Measurements from ENCODE around the gene SARM1.
A peak's percentile ranks its signal among the peaks of the same experiment; 100 is the strongest.
"Not testable (repeated sequence)": the region's sequence is repeated elsewhere in the genome, so short reads cannot be mapped to it uniquely, and the experiment has no call there.

Gene SARM1

DNA sequence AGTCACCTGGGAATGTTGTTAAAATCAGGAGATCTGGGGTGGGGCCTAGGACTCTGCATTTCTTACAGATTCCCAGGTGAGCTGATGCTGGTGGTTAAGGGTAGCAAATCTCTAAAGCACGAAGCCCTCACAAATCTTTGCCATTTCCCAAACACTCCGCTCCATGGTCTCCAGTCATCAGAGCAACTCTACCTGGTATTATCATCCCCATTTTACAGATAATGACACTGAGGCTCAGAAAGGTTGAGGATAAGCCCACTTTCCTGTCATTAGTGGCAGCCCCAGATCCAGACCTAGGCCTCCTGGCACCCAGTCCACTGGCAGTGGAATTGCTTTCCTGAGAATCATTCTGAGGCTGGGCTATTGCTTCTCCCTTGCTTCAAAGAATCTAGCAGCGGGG, 25.8 kb downstream of the SARM1 start:
- DNase-seq, result no peak

DNA sequence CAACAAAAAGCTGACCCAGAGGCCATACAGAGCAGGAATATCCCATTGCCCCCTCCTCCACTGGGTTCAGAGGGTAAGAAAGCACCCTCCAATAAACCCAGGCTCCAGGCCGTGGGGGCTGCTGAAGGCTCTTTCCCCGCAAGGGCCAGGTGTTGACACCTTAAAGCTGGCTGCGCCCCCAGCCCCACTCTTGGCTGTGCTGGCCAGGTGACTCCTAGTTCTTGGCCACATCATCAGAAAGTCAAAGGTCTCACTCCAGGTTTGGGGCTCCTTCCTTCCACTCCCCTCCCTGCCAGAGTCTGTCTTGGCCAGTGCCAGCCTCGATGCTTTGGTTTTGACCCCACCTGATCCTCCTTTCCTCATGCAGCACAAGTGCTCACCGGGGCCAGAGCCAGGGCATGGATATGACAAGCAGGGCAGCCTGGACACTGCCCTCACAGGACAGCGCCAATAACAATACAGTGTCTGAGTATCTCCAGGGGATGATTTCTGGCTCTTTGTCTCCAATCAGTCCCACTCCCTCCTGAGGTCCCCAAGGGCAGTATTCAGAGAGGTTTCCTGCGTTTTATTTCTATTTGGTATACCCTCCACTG, 26.3 kb downstream of the SARM1 start:
- no peak for DNase-seq

DNA sequence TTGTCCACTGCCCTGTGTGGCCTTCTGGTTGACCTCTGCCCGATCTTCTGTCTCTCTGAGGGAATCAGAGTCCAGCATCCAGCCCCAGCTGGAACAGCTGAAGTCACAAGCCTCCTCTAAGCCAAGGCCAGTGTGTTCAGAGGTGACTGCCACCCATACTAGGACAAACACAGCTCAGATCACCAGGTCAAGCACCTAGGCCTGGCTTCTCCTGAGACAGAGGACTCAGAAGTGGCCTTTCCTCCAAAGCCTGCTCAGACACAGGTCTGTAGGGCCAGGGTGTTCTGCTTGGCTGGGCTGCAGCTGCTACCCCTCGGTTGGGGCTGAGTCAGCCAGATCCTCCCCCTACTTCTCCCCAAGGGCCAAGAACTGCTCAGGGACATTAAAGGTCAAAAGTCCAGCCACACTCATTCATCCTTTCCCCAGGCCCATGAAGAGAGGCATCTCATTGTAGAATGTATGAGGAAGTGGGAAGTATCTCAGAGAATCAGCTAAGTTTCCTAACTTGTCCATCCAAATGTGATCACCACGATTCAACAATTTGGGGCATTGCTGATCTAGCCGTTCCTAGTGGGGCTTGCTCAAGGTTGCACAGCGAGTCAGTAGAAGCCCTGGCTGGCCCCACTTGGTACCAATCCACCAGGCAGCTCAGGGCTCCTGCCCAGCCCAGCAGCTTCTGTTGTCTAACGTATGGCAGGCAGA, 26.9 kb downstream of the SARM1 start:
- DNase-seq, result peak in 1 of 2 experiments; percentile 49

DNA sequence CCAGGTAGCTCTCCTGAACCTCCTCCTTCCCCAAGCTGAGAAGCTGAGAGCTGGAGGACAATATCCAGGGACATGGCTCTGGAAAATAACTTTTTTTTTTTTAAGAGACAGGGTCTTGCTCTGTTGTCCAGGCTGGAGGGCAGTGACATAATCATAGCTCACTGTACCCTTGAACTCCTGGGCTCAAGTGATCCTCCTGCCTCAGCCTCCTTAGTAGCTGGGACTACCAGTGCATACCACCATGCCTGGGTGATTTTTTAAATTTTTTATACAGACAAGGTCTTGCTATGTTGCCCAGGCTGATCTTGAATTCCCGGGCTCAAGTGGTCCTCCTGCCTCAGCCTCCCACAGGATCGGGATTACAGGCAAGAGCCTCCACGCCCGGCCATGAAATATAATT, 28.3 kb downstream of the SARM1 start:
- no peak for DNase-seq

DNA sequence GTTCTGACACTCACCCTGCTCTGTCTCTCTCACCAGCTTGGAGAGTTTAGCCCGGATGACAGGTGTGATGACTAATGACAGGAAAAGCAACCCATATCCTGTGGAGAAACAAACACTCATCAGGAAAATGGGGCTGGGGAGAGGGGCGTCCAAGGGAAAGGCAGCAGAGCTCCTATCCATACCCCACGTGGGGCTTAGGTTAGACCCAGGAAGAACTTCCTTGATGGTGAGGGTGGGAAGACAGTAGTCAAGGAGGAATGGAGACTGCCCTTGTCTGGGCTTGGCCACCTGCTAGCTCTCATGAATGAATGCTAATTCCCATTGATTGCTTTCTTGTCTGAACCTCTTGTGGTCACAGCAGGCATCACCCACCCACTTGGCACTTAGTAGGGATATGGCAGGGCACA, 30.7 kb downstream of the SARM1 start:
- DNase-seq, result no peak

DNA sequence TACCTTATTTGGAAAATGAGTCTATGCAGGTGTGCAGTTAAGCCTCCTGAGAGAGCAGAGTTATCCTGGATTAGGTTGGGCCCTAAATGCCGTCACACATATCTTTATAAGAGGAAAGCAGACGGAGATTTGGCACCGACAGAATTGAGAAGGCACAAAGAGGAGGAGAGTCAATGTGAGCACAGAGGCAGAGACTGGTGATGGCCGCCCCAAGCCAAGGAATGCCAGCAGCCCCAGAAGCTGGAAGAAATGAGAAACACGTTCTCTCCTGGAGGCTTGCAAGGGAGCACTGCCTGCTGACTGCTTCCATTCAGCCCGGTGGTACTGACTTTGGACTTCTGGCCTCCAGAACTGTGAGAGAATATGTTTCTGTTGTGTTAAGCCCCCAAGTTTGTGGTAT, 31.4 kb downstream of the SARM1 start:
- no peak for DNase-seq

DNA sequence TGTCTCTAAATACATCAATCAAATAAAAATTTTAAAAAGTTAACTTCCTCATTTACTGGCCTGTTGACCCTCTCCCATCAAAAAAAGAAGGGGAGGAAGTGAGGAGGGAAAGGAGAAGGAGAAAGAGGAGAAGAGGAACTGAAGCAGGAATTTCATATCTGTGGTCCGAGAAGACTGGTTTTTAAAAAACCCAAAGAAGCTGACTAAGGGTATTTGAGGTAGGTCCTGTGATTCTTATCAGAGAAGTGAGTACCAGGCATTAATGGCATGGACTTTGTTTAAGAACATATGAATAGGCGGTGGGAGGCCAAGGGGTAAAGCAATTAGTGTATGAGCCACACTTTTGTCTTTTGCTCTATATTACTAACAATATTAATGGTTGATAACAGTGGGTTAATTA, 32.5 kb downstream of the SARM1 start:
- no peak for DNase-seq

DNA sequence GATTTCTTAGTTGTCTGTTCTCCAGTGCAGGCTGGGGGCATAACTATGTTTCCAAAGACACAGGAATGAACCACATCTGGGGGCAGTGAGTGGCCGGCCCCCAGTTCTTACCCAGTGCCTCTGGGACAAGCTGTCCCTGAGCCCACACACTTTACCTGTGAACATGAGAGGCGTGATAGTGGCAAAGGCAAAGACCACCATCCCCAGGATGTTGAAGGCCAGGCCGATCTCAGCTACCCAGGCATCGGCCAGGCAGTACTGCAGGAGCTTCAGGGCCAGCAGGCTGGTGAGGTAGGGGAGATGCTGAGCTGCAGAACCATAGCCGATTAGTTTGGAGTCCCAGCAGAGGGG, 32.9 kb downstream of the SARM1 start:
- no peak for DNase-seq

DNA sequence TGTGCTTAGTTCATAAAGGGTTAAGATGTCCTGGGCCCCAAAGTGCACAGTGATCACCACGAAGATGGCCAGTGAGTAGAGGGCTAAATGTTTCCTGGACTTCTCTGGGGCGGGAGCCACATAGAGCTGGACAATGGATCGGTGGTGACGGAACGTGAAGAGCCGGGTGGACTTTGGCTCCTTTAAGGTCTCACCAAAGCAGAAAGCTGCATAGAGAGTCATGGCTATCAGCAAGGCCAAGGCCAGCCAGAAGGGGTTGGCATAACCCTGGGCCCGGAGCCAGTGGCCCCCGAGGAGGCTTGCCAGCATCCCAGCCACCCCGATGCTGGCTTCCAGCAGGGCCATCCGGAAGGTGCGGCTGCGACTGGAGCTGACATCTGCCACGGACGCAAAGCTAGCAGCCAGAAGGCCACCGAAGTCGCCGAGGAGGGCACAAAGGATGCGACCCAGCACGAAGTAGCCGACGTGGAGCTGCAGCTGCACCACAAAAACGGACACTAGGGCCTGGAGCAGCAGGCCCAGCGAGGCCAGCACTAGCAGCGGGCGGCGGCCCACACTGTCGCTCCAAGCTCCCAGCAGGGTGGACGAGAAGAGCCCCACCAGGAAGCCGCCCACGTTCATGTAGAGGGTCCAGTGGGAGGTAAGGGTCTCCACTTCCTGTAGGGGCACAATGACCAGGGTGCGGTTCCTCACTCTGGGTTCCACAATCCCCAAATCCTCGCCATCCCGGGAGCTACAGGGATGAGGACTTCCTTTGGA, 33.5 kb downstream of the SARM1 start:
- no peak for DNase-seq

DNA sequence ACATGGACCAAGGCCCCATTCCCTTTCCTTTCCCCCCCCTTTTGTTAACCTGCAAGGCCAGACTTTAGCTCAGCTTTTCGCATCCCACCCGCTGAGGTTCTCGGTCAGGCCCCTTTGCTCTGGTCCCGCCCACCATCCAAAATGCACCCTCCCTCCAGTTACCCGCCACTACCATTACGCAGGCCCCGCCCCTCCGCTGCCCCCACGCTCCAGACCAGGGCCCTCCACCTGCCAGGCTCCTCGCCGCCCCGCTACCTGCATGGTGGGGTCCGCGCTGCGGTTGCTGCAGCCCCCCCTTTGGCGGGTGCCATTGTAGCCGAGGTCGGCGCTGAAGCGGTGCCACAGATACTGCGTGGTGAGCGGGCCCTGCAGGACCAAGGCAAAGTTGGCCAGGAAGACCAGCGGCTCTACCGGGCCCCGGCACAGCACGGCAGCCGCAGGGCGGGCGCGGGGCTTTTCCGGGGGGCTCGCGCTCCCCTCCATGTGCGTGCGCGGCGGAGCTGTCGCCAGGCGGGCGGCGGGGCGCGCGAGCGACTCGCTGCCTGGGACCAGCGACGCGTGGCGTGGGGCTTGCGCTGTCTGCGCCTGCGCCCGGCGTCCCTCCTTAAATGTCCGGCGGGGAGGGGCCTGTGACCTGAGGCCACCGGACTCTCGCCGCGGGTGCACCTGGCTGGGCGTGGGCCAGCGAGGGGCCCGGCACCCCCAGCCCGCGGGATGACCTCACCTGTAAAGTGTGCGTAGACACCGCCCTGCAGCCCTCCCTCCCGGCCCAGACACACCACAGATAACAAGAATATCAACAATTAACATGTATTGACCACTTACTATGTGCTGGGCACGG, 34.4 kb downstream of the SARM1 start, which contains the start of gene SLC46A1:
SLC46A1 (minus strand) TSS at position 581 of the 841 bp plus-strand sequence; CDS start at position 483, 98 bp downstream.
- DNase-seq, result peak; percentile 55 to 82

DNA sequence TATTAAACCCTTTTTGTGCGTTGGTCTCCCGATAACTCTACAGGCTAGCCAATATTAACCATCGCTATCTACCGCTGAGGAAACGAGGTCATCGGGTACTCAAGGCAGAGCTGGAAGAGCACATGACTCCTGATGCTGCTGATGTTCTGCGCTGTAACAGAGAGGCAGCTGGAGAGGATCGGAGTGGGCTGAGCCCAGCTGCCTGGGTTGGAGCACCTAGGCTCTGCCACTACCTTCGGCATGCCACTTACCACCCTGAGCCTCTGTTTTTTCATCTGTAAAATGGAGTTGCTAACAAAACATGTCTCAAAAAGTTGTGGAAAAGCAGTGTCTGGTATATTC, 35.0 kb downstream of the SARM1 start:
- DNase-seq, result peak; percentile 64 to 82

DNA sequence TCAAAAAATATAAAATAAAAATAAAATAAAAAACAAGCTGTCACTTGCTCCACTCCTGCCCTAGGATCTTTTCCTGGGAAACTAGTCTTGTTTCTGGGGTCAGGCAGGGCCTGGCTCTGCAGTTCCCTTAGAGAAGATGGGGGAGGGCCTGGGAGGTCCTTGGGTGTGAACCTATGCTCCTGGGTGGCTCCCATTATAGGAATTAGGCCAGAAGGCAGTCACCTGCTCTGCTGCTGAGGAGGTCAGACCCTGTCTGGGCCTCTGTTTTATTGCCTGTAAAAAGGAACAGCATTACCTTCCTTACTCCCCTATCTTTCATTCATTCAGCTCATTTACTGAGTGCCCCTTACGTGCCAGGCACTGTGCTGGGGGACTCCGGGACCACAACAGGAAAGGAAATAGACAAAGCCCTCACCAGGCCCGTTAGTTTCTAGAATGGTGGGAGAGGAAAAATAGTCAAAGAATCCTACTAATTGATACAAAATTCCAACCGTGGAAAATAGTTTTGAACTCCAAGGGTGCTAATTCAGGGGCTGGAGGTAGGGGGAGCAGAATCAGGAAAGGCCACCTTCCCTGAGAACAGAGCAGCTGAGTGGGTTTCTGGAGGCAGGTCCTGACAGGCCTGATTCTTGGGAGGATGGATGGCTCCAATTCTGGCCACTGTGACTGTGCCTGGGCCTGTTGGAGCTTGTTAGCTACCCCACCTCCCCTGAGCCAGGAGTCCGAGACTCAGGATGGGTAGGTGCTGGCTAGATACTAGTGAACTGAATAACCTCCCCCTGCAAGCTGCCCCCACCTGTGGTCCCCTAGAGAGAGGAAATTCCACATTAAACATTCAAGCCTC, 35.9 kb downstream of the SARM1 start:
- DNase-seq, result peak; percentile 81 to 85

DNA sequence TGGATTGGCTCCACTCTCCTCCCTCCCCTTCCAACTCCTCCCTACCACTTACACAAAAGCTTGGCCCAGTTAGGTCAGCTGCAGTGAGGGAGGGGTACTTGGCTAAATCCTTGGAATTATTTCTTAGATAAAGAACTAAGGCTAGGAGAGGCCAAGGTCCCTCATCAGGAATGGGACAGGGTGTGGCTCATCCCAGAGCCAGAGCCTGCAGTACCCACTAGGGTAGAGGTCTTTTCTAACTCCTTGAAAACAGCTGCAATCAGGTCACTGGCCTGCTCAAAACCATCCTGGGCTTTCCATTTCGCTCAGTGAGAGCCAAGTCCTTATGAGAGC, 36.4 kb downstream of the SARM1 start:
- DNase-seq, result no peak

DNA sequence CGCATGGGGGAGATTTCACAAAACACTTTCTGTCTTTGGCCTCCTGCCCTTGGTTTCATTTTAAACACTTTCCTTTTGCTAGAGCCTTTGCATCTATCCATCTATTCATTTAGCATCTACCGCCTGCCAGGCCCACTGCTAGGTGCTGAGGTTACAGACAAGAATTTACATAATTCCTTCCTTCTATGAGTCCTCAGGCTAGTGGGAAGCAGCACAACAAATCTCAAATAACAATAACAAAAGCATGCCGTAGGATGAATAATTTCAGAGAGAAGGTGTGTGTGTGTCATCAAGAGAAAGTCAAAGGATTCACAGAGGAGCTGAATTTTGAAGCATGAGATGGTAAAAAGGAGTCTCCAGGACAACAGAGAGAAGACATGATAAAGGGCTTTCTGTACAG, 40.6 kb downstream of the SARM1 start:
- DNase-seq, result no peak

DNA sequence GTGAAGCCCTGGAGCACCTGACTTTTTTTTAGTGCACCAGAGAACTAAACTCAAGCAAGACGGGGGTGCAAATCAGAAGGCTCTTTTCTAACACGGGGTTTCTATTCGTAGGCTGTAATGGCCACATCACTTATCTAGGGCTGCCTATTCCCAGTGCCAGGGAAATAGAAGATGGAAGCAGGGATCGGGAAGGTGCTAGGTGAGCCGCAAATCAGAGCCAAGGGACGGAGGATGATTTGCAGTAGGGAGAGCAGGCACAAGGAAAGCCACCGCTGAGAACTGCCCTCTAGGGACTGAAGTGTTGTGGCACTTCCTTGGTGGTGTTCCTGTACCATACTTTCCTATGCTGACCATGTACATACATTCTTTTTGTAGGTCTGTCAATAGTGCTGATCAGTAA, 42.3 kb downstream of the SARM1 start:
- DNase-seq, result no peak

DNA sequence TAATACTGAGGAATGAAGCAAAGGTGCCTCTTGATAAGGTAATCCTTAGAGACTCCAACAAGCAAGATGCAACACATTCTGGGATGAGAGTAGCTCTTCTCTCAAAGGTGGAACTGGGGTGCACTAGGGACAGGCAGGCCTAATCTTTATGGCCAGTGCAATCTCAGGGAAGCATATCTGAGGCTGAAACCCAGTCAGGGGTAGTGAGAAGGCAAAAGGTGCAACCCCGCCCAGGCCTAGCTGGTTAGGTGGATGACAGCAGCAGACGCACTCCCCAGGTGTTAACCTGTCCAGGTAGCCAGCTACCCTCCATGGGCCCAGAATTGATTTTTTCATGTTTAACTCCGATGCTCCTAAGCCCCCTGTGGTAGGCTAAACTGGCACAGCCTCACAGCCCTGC, 44.4 kb downstream of the SARM1 start:
- no peak for DNase-seq

DNA sequence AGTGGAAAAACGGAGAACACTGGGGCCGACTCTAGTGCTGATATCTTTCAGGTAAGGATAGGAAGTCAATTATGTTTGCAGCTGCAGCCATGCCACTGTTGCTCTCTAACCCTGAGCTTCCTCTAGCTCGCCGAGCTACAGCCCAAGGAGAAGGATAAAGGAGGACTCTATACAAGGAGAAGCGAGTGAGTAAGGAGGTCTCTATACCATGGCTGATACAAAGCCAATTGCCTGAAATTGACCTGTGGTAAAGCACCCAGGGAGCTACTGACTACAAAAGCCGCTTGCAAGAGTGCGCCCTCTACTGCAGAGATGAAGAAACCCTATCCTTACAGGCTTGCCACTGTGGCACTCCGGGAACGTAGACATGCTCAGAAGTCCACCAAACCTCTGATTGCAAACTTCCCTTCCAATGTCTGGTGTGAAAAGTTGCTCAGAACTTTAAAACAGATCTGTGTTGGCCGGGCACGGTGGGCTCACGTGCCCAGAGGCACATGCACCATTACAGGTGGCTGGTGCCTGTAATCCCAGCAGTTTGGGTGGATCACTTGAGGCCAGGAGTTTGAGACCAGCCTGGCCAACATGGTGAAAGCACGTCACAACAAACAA, 45.3 kb downstream of the SARM1 start:
- peak; percentile 39 to 87 for DNase-seq

DNA sequence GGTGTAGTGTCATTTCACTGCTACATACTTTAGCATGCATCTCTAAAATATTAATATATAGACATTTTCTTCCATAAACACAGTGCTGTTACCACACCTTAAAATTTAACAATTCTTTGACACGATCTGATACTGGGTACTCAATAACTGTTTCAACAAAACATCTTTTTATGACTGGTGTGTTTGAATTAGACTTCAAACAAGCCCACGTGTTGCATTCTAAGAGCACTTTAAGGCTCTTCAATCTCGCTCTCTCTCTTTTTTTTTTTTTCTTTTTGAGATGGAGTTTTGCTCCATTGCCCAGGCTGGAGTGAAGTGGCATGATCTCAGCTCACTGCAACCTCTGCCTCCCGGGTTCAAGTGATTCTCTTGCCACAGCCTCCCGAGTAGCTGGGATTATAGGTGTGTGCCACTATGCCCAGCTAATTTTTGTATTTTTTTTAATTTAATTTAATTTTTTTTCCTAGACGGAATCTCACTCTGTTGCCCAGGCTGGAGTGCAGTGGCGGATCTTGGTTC, 50.4 kb downstream of the SARM1 start:
- no peak for DNase-seq

DNA sequence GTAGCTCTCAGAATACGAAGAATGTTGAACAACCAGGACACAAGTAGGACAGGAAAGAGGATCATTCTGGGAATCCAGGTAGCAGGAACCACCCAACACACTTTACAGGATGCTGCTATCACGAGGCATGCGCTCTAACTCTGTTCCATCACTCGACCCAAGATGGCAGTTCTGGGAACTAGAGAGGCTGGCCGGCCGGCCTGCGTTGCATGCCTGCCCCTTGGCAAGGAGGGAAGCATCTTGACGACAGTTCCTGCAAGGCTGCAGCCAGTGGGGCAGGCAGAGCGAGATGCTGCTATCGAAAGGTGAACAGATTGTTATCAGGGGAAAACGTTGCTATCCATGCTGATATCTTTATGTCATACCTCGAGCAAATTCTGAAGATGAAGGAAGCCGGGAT, 53.7 kb downstream of the SARM1 start:
- DNase-seq, result no peak

DNA sequence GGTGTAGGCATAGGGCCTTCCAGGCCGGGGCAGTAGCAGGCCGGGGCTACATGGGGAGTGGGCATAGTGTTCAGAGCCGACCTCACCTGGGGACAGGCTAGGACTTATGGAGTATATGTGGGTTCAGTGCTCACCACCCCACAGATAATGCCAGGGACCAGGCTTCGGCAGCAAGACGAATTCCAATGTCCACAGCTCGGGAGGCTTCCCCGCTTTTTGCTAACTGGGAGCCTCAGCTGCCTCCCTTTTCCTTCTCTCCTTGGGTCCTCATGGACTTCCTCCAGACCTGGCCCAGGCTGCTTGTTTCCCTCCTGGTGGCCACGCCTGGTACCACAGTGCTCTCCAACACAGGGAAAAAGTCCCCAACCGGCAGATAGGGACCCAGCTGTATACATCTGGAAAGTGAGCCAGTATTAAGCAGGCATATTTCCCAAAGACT, 54.6 kb downstream of the SARM1 start:
- peak; percentile 30 to 69 for DNase-seq

DNA sequence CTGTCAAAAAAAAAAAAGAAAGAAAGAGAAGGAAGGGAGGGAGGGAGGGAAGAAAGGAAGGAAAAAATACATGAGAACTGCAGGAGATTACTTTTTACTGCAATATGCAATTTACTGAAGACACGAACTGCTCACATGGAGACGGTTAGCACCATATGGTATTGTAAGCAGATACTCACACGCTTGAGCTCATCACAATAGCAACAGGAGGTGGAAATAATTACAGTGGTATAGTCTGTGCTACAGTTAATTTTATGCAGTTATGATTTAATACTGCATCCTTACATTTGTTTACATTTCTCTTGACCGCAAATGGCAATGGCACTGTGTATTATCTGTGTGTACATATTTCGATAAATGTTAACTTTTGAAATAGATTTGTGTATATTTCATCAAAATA, 55.9 kb downstream of the SARM1 start:
- DNase-seq, result peak; percentile 89 to 96

DNA sequence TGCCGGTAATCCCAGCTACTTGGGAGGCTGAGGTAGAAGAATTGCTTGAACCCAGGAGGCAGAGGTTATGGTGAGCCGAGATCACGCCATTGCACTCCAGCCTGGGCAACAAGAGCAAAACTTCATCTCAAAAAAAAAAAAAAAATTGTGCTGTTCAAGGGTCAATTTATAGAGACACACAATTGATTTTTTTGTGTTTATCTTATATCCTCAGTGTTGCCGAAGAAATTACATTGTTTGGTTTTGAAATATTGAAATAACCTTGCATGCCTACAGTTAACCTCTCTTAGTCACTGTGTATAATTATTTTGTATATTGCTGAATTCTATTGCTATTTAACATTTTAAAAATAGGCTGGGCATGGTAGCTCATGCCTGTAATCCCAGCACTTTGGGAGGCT, 56.5 kb downstream of the SARM1 start:
- not testable (repeated sequence) for DNase-seq

All from NCI-H524 (cell line).